ENCODE results near the gene LRP1. TPM values are rescaled to one million over a fixed set of nuclear protein-coding genes. Genes with fewer than 3 reads are reported as not detected.

The LRP1 gene
- total and polyA plus RNA-seq, 2 of the 4 experiments (the other 2 are of a cell fraction): 73.1 to 142 TPM

DNA sequence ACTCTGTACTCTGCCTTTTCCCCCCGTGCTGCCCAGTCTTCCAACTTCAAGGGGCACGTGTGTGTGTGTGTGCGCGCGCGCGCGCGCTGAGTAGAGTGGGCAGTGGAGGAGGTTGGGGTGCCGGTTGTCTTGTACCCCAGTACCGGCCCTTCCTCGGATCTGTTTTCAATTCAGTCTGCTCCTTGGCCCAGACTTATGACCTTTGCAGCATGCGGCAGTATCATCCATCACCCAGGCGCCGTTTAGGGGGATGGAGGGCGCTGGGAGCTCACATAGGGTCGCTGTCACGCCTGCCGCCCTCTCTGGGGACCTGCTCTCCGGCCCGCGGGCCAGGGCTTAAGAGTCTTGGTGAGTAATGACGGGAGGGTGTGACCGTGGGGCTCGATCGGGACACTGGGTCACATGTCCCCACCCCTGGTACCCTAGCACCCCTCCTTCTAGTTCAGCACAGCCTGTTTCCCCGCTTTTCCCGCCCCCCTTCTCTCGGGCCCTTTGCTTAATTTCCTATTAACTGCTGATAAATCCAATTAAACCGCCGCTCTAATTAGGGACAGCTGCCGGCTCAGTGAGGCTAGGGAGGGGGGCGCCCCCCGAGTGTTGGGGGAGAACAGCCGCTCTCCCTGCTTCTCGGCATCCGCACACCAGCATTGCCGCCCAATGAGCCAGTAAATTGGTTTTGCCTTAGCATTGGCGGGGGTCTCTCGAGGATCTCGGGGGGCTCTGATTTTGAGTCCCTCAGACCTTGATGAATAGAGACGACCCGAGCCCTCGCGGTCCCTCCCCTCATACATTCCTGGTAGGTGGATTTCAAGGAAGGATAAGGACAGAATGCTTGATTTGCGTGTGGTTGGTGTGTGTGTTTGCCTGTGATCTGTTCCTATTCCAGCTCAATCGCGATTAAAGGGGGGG, 113.4 kb downstream of the LRP1 start:
- Histone ChIP-seq H3K4me3 (ENCODE audit: insufficient read depth, low read depth, low read length) (no peak overlapping the region), H3K4me1 (ENCODE audit: control insufficient read depth, insufficient read depth, low read length) (peaks cover 17% of the 10 kb centered on the region), H3K14ac (replicated peaks; ENCODE audit: low read depth, low read length) (no peak overlapping the region), H3K27me3 (ENCODE audit: control insufficient read depth, insufficient read depth, low read length) (peaks cover 6% of the 10 kb centered on the region; the same call in 1 of the 2 replicates), H2AK9ac (replicated peaks; ENCODE audit: low read depth, low read length, poor library complexity) (peak overlapping the region; percentile 34), H3K4me2 (ENCODE audit: low read depth, low read length) (peak overlapping the region; percentile 92; the same call in 1 of the 2 replicates), H2BK15ac (ENCODE audit: low read depth, low read length) (no peak overlapping the region), H2AK5ac (ENCODE audit: low read depth, low read length) (no peak overlapping the region), H3K4ac (ENCODE audit: low read depth, low read length) (no peak overlapping the region), H2BK20ac (ENCODE audit: low read depth, low read length) (no peak overlapping the region), H4K8ac (ENCODE audit: low read depth in 2 of 2, low read length in 2 of 2) (no peak overlapping the region), H2AFZ (replicated peaks; ENCODE audit: low read length, poor library complexity) (peak overlapping the region; percentile 92), H4K20me1 (ENCODE audit: insufficient read depth, low read length) (peaks cover 42% of the 10 kb centered on the region; the same call in 1 of the 2 replicates), H2BK5ac (ENCODE audit: low read depth, low read length, poor library complexity, severe bottlenecking) (no peak overlapping the region), H3K56ac (ENCODE audit: extremely low read depth, insufficient read depth, low read length) (no peak overlapping the region), H3K18ac (ENCODE audit: low read depth, low read length) (no peak overlapping the region), H3K23ac (ENCODE audit: low read depth, low read length) (0 out of 2 replicates have a peak overlapping the region, but pooled peaks have one; percentile 75), H4K5ac (ENCODE audit: low read depth, low read length) (no peak overlapping the region), H3K9me3 (ENCODE audit: control insufficient read depth, insufficient read depth, low read length) (no peaks in the 10 kb centered on the region), H3K9me1 (ENCODE audit: insufficient read depth, low read length) (peaks cover 7% of the 10 kb centered on the region; the same call in 1 of the 2 replicates), H3K9ac (ENCODE audit: low read depth, low read length) (no peak overlapping the region), H3K36me3 (ENCODE audit: control insufficient read depth, insufficient read depth, low read length) (no peaks in the 10 kb centered on the region), H2BK120ac (ENCODE audit: low read depth, low read length) (no peak overlapping the region), H4K91ac (ENCODE audit: insufficient read depth, low read depth, low read length) (no peak overlapping the region), H3K79me1 (ENCODE audit: low read depth in 1 of 2, low read length in 2 of 2) (peaks cover 0 to 10% of the 10 kb centered on the region in 2 experiments; a peak in 1 of 4 replicates), H3K27ac (ENCODE audit: insufficient read depth, low read length) (no peak overlapping the region)
- dilution Hi-C loops (cut with HindIII; ENCODE audit: low sequenced_read_pairs, unreplicated experiment): no loop called here
- no peak for TF ChIP-seq FOS (IDR thresholded peaks at IDR 0.05; ENCODE audit: low read depth, low read length)
- TF ChIP-seq RFX5 (IDR thresholded peaks at IDR 0.05; ENCODE audit: low read depth, low read length): no peak
- TF ChIP-seq, protein P1, sequence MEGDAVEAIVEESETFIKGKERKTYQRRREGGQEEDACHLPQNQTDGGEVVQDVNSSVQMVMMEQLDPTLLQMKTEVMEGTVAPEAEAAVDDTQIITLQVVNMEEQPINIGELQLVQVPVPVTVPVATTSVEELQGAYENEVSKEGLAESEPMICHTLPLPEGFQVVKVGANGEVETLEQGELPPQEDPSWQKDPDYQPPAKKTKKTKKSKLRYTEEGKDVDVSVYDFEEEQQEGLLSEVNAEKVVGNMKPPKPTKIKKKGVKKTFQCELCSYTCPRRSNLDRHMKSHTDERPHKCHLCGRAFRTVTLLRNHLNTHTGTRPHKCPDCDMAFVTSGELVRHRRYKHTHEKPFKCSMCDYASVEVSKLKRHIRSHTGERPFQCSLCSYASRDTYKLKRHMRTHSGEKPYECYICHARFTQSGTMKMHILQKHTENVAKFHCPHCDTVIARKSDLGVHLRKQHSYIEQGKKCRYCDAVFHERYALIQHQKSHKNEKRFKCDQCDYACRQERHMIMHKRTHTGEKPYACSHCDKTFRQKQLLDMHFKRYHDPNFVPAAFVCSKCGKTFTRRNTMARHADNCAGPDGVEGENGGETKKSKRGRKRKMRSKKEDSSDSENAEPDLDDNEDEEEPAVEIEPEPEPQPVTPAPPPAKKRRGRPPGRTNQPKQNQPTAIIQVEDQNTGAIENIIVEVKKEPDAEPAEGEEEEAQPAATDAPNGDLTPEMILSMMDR (conservative IDR thresholded peaks at IDR 0.05; ENCODE audit: low read depth, low read length): no peak
- no peak for TF ChIP-seq RAD21 (IDR thresholded peaks at IDR 0.05; ENCODE audit: low read length)
- TF ChIP-seq CHD1 (IDR thresholded peaks at IDR 0.05; ENCODE audit: low read depth, low read length): no peak
- TF ChIP-seq POLR2A (IDR thresholded peaks at IDR 0.05; ENCODE audit: low read depth, low read length): no peak
- no peak for TF ChIP-seq BHLHE40 (IDR thresholded peaks at IDR 0.05; ENCODE audit: low read depth, low read length)
- TF ChIP-seq MXI1 (IDR thresholded peaks at IDR 0.05; ENCODE audit: borderline replicate concordance, low read depth, low read length): no peak
- TF ChIP-seq MAFK (IDR thresholded peaks at IDR 0.05; ENCODE audit: low read depth, low read length): no peak
- TF ChIP-seq CEBPB (IDR thresholded peaks at IDR 0.05; ENCODE audit: low read depth, low read length): no peak
- no peak for TF ChIP-seq SMC3 (IDR thresholded peaks at IDR 0.05; ENCODE audit: low read depth, low read length)
- TF ChIP-seq, protein P2, sequence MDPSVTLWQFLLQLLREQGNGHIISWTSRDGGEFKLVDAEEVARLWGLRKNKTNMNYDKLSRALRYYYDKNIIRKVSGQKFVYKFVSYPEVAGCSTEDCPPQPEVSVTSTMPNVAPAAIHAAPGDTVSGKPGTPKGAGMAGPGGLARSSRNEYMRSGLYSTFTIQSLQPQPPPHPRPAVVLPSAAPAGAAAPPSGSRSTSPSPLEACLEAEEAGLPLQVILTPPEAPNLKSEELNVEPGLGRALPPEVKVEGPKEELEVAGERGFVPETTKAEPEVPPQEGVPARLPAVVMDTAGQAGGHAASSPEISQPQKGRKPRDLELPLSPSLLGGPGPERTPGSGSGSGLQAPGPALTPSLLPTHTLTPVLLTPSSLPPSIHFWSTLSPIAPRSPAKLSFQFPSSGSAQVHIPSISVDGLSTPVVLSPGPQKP (IDR thresholded peaks at IDR 0.05; ENCODE audit: borderline replicate concordance, low read depth, low read length): no peak
- no peak for TF ChIP-seq MAZ (IDR thresholded peaks at IDR 0.05; ENCODE audit: borderline replicate concordance, low read depth, low read length)
- DNase-seq (no peak), ATAC-seq (ENCODE audit: low read depth) (no peak)
- POLR2A ChIA-PET (ENCODE audit: unreplicated experiment): no interaction called here
- 25% methylated on average over 8 of the region's 48 CpGs; no CpG with 5 or more reads in 1 of the 2 experiments for WGBS, 2 experiments (ENCODE audit: extremely low coverage in 2 of 2, insufficient read length in 1 of 2)
- in situ Hi-C loops (cut with MboI; ENCODE audit: low sequenced_read_pairs): no loop called here
- BruUV-seq (replicated peaks): no TSS peak
- CTCF ChIA-PET: interaction anchor here (1.1 to 5.8 kb wide), 5 partner anchors 12 to 217 kb away, joined by 3 to 47 read pairs (median 6); partner anchors contain the start of gene SHMT2
- intact Hi-C loops (cut with micrococcal nuclease): loop anchor here (5.0 kb wide), 1 partner anchor 129 kb away; the partner anchor contains the start of gene STAT6

All from IMR-90 (cell line).